NCI-H82 treated with DMSO at 0.1 percent for 48 hours (cell line): ENCODE measurements around the gene MADCAM1.
A peak's percentile ranks its signal among the peaks of the same experiment; 100 is the strongest.

ENCODE experiments used
- DNase-seq: peaks from one replicate; lab custom pipeline; 2025; ENCODE audit not compliant: unreplicated experiment; lab: John Stamatoyannopoulos, UW

Gene MADCAM1

DNA sequence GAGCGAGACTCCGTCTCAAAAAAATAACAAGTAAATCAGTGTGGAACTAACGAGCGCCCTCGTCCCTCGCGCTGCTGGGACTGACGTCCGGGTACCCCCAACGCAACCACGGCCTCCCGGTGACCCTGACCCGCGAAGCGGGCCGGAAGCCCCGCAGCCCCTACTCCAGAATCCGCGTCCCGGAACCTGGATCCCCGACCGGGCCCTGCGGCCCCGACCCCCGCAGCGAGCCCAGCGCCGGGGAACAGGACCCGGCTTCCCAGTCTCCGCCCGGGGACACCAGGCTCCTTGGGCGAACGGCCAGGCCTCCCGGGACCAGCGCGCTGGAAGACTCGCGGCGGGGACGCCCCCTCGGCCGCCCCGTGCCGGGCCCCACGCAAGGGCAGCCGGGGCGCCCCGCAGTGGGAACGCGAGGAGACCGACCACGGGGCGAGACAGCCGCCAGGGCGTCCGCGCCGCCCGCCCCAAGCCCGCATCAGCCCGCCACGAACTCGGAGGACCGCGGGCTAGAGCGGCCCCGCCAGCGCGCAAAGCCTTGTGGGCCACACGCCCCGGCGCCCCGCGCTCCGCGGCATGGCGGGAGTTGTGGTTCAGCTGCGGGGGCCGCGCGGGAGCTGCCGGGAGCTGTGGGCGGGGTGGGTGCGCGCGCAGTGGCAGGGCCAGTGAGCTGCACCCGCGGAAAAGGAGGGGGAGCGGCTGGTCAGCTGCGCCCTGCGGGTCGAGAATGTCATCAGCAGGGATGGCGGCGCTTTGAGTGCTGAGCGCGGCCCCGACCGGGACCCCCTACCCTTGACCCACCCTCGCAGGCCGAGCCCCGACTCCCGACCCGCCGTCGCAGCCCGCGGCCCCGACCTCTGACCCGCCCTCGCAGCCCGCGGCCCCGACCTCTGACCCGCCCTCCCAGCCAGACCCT, 7.5 kb upstream of the MADCAM1 start:
- DNase-seq = peak; percentile 33

DNA sequence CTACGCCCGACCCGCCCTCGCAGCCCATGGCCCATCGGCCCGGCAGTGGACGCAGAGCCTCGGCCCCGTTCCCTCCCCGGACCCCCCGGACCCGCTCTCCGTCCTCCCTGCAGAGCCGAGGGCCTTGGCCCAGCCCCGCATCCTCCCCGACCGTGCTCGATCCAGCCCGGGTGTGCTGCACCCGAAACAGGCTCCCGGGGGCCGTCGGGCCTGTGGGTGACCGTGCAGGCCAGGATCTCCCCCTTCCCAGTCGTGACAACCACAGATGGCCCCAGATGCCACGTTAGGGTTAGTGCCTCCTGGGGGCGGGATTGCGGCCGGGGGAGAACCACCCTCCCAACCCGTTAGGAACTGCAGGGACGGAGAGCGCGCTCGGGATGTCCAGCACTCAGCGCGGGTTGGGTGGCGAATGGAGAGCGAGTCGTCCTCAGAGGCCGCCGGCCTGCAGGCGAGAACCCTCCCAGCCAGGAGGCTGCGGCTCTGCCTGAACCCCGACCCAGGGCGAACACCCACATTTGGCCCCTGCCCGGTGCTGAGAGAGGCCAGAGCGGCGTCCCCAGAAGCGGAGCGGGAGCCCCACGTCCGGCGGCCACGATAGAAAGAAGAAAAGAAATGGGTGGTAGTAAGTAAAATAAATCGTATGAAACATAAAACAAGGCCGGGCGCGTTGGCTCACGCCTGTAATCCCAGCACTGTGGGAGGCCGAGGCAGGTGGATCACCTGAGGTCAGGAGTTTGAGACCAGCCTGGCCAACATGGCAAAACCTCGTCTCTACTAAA, 6.7 kb upstream of the MADCAM1 start:
- DNase-seq = no peak

DNA sequence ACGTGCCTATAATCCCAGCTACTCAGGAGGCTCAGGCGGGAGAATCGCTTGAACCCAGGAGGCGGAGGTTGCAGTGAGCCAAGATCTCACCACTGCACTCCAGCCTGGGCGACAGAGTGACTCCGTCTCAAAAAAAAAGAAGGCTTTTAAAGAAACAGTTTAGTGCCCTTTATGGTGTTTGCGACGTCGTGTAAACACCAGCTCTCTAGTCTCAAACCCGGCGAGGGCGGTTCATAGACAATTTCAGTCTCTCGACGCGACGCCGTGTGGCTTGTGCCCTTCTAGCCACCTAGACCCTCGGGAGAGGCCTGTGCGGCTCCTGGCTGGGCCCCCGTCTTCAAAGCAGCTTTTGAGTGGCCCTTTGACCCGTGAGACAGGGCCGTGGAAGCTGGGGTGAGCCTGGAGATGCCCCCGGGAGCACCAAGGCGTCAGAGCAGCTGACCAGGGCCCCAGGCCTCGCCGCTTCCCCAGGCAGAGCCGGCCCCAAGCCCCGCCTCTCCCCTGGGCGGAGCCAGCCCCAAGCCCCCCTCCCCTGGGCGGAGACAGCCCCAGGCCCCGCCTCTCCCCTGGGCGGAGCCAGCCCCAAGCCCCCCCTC, 5.0 kb upstream of the MADCAM1 start:
- no peak for DNase-seq

DNA sequence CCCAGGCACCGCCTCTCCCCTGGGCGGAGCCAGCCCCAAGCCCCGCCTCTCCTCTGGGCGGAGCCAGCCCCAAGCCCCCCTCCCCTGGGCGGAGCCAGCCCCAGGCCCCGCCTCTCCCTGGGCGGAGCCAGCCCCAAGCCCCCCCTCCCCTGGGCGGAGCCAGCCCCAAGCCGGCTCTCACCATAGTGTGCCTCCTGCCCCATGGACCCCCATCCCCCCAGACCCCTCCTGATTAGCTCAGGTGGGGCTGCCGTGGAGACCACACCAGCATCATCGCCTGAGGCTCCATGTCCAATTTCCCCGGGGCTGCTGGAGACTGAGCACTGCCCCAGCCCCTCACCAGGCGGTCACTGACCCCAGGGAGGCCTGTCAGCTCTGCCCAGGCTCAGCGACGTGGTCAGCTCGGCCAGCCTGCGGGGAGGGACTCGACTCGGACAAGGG, 4.2 kb upstream of the MADCAM1 start:
- no peak for DNase-seq

DNA sequence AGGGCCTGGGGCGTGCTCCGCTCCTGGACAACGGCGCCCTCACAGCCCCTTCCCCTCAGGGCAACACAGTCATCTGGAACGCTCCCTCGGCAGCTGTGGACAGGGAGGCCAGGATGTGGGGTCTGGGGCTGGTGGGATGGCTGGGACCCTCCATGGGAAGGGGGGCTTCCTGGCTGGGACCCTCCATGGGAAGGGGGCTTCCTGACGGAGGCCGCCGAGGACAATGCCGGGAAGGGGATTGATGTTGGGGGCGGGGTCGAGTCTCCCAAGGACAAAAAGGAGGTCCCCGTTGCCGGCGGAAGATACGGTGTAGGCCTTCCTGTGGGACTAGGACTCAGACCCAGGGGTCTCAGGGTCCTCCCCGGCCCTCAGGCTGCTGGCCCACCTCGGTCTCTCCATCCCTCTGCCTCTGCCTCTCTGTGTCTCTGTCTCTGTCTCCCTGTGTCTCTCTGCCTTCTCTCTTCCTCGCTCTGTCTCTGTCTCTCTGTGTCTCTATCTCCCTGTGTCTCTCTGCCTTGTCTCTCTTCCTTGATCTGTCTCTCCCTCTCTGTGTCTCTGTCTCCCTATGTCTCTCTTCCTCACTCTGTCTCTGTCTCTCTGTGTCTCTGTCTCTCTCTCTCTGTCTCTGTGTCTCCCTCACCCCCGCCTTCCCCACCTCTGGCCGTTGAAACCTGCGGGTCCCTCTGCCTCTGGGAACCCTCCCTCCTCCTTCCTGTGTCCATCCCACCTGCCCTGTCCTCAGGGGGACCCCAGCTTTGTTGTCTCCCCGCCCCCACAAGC, 2.7 kb upstream of the MADCAM1 start:
- DNase-seq = no peak

DNA sequence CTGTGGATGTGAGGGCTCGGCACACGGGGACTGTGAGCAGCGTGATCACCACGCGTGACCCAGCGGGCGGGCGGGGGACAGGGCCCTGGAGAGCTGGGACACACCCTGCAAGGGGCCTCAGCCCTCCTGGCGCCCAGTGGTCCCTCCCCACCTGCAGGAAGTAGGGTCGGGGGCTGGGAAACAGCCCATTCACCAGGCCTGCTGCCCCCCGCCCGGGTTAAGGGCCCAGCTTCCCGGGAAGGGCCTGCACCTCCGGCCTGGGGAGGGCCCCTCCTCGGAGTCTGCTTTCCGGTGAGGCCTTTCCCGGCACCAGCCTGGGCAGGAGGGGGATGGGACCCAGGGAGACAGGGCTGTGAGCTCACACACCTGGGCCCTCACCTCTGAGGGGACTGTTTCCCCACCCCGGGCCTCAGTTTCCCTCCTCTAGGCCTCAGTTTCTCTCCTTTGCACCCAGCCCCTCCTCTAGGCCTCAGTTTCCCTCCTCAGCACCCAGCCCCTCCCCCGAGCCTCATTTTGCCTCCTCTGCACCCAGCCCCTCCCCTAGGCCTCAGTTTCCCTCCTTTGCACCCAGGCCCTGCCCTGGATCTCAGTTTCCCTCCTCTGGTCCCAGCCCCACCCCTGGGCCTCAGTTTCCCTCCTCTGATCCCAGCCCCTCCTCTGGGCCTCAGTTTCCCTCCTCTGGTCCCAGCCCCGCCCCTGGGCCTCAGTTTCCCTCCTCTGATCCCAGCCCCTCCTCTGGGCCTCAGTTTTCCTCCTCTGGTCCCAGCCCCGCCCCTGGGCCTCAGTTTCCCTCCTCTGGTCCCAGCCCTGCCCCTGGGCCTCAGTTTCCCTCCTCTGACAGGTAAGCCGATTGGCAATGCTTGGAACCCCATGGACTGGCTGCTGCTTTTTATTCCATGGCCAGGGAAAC, 1.9 kb upstream of the MADCAM1 start:
- no peak for DNase-seq

DNA sequence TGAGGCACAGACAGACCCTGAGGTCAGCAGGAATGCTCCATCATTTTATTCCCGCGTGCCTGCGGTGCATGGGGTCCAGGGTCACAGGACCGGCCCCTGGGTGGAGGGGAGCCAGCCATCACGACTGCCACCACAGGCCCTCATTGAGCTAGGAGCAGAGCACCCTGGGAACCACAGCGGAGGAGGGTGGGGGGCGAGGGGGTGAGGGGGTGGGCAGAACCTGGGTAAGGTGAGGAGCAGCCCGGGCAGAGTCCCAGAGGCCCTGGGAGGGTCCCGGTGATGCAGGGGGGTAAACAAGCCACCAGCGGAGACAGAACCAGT, 1.2 kb upstream of the MADCAM1 start:
- no peak for DNase-seq

DNA sequence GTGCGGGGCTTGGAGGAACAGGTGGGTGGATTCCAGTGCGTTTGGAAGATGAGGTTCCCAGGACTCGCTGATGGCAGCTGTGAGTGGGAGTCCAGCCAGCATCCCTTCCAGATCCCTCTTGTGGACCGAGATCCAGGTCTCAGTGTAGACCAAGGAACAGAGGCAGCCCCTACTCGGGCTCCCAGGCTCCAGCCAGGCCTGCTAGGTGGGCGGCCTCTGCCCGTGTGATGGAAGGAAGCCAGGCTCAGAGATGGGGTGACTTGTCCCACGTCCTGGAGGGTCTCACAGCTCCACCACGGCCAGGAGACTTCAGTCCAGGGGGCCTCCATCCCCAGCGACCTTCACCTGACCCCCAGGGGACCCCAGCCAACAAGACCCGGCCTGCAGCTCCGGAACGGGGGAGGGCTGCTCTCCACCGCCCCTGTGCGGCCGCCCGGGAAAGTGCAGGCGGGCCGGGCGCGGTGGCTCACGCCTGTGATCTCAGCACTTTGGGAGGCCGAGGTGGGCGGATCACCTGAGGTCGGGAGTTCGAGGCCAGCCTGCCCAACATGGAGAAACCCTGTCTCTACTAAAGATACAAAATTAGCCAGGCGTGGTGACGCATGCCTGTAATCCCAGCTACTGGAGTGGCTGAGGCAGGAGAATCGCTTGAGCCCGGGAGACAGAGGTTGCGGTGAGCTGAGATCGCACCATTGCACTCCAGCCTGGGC, 729 bp upstream of the MADCAM1 start:
- DNase-seq = no peak

DNA sequence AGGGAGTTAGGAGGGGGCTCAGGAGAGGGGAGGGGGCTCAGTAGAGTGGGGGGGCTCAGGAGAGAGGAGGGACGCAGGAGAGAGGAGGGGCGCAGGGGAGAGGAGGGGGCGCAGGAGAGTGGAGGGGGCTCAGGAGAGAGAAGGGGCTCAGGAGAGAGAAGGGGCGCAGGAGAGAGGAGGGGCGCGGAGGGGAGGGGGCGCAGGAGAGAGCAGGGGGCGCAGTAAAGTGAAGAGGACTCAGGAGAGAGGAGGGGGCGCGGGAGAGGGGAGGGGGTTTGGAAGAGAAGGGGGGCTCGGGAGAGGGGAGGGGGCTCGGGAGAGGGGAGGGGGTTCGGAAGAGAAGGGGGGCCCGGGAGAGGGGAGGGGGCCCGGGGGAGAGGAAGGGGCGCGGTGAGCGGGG, 700 bp downstream of the MADCAM1 start:
- no peak for DNase-seq

DNA sequence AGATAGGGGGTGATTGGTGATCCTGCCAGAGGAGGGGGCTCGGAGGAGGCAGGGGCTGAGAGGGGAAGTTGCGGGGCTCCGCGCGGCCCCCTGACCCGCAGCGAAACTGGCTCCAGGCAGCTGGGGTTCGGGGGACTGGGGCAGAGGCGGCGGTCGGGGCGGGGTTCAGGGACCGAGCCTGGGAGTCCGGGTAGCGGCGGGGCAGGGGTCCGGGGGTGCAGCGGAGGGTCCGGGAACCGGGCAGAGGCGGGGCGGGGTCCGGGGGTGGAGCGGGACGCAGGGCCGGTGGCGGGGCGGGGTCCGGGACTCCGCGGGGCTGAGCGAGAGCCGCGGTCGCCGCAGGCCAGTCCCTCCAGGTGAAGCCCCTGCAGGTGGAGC, 1.2 kb downstream of the MADCAM1 start:
- no peak for DNase-seq

DNA sequence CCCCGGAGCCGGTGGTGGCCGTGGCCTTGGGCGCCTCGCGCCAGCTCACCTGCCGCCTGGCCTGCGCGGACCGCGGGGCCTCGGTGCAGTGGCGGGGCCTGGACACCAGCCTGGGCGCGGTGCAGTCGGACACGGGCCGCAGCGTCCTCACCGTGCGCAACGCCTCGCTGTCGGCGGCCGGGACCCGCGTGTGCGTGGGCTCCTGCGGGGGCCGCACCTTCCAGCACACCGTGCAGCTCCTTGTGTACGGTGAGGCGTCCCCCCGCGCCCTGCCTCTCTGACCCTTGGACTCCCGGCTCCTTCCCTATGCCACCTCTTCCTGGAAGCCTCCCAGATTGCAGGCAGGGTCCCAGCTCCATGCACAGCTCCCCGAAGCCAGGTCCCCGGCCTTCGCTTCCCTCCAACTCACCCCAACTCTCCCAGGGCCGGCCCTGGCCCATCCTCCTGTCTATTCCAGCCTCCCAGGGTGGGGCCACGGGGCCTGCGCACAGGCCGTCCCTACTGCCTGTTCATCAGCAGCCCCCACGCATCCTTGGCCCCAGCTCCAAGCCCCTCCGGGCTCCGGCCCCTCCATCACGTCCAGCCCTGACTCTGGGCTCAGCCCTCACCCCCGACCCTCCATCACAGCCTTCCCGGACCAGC, 1.7 kb downstream of the MADCAM1 start:
- no peak for DNase-seq

DNA sequence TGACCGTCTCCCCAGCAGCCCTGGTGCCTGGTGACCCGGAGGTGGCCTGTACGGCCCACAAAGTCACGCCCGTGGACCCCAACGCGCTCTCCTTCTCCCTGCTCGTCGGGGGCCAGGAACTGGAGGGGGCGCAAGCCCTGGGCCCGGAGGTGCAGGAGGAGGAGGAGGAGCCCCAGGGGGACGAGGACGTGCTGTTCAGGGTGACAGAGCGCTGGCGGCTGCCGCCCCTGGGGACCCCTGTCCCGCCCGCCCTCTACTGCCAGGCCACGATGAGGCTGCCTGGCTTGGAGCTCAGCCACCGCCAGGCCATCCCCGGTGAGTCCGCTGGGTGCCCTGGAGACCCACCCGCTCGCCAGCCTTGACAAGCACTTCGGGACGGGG, 2.2 kb downstream of the MADCAM1 start:
- no peak for DNase-seq

DNA sequence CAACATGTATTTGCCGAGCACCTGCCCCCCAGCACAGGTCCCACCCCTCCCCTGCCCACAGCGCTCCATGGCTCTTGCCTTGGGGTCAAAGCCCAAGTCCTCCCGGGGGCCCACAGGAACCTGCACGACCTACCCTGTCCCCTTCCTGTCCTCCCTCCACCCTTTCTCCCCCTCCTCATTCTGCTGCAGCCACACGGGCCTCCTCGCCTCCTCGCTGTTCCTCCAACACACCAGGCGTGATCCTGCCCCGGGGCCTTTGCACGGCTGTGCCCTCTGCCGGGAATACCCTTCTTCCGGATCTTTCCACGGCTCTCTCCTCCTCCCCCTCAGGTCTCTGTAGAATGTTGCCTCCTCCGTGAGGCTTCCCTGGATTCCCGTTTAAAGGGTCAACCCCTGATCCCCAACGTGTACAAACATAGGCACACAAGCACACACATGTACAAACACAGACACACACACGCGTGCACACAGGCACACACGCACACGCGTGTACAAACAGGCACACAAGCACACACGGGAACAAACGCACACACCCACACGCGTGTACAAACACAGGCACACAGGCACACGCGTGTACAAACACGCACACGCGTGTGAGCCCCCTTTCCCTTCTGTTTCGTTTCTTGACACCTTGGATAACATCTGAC, 2.8 kb downstream of the MADCAM1 start:
- no peak for DNase-seq

DNA sequence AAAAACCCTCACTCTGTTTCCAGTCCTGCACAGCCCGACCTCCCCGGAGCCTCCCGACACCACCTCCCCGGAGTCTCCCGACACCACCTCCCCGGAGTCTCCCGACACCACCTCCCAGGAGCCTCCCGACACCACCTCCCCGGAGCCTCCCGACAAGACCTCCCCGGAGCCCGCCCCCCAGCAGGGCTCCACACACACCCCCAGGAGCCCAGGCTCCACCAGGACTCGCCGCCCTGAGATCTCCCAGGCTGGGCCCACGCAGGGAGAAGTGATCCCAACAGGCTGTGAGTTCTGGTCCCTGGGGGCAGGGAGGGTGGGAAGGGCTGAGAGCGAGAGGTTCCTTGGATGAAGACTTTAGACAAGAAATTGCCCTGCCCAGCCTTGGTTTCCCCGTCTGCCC, 5.4 kb downstream of the MADCAM1 start:
- no peak for DNase-seq

DNA sequence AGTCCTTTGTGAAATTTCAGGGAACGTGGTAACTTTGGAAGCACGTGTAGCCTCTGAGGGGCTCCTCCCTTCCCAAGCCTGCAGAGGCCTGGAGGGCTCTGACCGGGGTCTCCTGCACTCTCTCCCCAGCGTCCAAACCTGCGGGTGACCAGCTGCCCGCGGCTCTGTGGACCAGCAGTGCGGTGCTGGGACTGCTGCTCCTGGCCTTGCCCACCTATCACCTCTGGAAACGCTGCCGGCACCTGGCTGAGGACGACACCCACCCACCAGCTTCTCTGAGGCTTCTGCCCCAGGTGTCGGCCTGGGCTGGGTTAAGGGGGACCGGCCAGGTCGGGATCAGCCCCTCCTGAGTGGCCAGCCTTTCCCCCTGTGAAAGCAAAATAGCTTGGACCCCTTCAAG, 8.3 kb downstream of the MADCAM1 start:
- DNase-seq = no peak

DNA sequence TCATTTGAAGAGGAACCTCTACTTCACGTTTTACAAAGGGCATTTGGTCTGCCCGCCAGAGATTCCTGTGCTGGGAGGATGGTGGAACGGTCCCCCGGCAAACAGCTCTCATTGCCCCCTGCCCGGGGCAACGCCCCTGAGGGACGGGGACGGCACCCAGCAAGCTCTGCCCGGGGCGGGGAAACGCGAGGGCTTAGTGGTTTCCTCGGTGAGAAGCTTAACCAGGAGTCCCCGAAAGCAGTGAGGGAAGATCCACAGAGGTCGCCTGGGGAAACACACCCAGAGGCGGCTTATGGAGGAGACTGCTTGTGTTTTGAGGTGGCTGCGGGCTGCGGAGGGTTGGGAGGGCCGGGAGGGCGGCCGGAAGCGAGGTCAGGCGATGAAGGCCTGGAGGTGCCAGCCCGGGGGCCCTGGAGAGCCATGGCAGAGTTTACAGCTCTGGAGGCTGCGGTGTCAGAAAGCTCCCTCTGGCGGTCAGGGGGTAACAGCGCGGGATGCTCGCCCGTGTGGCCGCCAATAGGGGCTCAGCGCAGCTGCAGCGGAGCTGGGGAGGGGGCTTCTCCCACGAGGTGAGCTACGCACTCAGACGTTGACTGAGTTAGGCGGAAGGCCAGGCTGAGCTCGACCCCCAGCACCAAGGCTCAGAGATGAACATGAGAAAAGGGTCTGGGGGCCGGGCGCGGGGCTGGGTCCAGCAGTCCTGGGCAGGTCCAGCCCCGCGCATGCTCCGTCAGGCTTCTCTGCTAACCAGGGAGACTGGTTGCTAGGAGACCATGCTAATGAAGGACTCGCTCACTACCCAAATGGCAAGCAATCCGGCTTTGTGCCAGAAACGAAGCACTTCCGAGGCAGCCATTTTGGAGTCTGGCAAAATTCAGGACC, 10.4 kb downstream of the MADCAM1 start:
- peak; percentile 93 for DNase-seq

DNA sequence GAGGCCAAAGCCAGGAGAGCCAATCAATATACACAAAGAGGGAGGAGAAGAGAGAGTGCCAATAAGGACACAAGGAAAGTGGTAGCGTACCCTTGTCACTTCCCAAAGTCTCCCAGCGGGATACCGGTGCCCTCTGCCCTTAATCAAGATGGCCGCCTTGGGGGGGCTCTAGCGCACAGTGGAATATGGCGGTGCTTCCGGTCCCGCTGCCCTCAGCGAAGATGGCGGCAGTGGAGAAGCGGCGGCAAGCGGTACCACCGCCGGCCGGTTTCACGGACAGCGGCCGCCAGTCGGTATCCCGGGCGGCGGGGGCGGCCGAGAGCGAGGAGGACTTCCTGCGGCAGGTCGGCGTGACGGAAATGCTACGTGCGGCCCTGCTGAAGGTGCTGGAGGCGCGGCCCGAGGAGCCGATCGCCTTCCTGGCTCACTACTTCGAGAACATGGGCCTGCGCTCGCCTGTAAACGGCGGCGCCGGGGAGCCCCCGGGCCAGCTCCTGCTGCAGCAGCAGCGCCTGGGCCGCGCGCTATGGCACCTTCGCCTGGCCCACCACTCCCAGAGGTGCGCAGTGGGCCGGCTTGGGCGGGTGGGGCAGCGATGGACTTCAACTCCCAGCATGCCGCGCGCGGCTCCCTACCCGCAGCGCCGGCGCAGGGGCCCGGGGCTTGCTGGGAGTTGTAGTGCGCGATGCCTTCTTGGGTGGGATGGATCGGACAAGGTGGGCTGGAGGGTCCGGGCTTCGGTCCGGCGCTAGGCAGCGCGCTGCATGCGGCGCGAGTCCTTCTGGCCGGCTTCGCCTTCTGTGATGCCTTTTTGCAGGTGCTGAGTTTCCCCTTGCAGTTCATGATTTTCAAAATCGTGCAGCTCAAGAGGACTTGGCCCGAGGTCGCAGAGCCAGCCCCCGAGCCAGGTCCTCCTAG, 11.3 kb downstream of the MADCAM1 start, which contains the start of gene TPGS1:
TSS of gene TPGS1 (plus strand) at position 212 of the 918 bp plus-strand sequence. CDS start at position 222, 10 bp downstream.
- no peak for DNase-seq
